PC-9 (cell line): Measurements from ENCODE around the gene ZNF300. TPM values are rescaled to one million over a fixed set of nuclear protein-coding genes. Genes with fewer than 3 reads are reported as not detected.

ENCODE experiments used
- BruUV-seq: library from RNA; stranded (reverse); fragments of 400-500 nt; replicated peaks from 2 replicates; lab custom pipeline; 2021; lab: Mats Ljungman, UMichigan
- CTCF ChIA-PET: fragments of 300-600 bp; sonication (Branson Sonifier 250); formaldehyde crosslinking; loops from one replicate; lab custom pipeline; 2022; ENCODE audit warnings: antibody characterized with exemption; lab: Charles Lee
- POLR2A ChIA-PET: fragments of 300-600 bp; sonication (Branson Sonifier 250); formaldehyde crosslinking; loops from one replicate; lab custom pipeline; 2022; ENCODE audit warnings: antibody characterized with exemption; ENCODE audit not compliant: unreplicated experiment; lab: Charles Lee
- DNase-seq, 2 experiments: peaks; one replicate each; pipeline versions ENCODE4 v3.0.0 to v3.0.0-alpha.2; 2015 to 2022; ENCODE audit warnings: mixed read lengths in 1 of 2
- H2AFZ ChIP-seq: fragments of 200-600 bp; sonication (generic); 2 replicates; pipeline ENCODE4 v1.8.1; 2017; ENCODE audit warnings: antibody characterized with exemption
- H3F3A ChIP-seq: fragments of 200-600 bp; sonication (generic); 2 replicates; pipeline ENCODE4 v1.8.1; 2017; ENCODE audit warnings: antibody characterized with exemption, mild to moderate bottlenecking, low read depth; ENCODE audit not compliant: insufficient read depth
- H3K27ac ChIP-seq: fragments of 200-600 bp; sonication (generic); 2 replicates; pipeline ENCODE4 v1.6.1; 2016; ENCODE audit warnings: mixed run types
- H3K27me3 ChIP-seq: fragments of 200-600 bp; sonication (generic); 2 replicates; pipeline ENCODE4 v1.6.1; 2016; ENCODE audit warnings: low read depth, mixed run types; ENCODE audit not compliant: insufficient read depth
- H3K36me3 ChIP-seq: fragments of 200-600 bp; sonication (generic); 2 replicates; pipeline ENCODE4 v1.6.1; 2016; ENCODE audit warnings: low read depth, mixed run types
- H3K4me1 ChIP-seq: fragments of 200-600 bp; sonication (generic); replicated peaks from 2 replicates; pipeline ENCODE4 v1.6.1; 2016; ENCODE audit warnings: mixed run types; ENCODE audit not compliant: insufficient read depth
- H3K4me2 ChIP-seq: fragments of 200-600 bp; sonication (generic); 2 replicates; pipeline ENCODE4 v1.6.1; 2017; ENCODE audit warnings: mixed run types
- H3K4me3 ChIP-seq: fragments of 200-600 bp; sonication (generic); 2 replicates; pipeline ENCODE4 v1.6.1; 2016; ENCODE audit warnings: mixed run types
- H3K79me2 ChIP-seq: fragments of 200-600 bp; sonication (generic); 2 replicates; pipeline ENCODE4 v1.6.1; 2017; ENCODE audit warnings: low read depth, mixed run types
- H3K9me2 ChIP-seq: fragments of 200-600 bp; sonication (generic); 2 replicates; pipeline ENCODE4 v1.8.1; 2017; ENCODE audit warnings: mild to moderate bottlenecking; ENCODE audit not compliant: insufficient read depth
- H3K9me3 ChIP-seq: fragments of 200-600 bp; sonication (generic); 2 replicates; pipeline ENCODE4 v1.8.1; 2016; ENCODE audit warnings: low read depth; ENCODE audit not compliant: insufficient read depth
- H4K20me1 ChIP-seq: fragments of 200-600 bp; sonication (generic); 2 replicates; pipeline ENCODE4 v1.8.1; 2017; ENCODE audit not compliant: insufficient read depth
- CTCF ChIP-seq: fragments of 200-600 bp; sonication (generic); conservative IDR thresholded peaks from 2 replicates; pipeline ENCODE4 v1.6.1; 2017; ENCODE audit warnings: mixed run types, antibody characterized with exemption, mild to moderate bottlenecking, moderate library complexity
- EZH2 ChIP-seq: fragments of 200-600 bp; sonication (generic); IDR thresholded peaks from 2 replicates; pipeline ENCODE4 v1.8.0; 2017; ENCODE audit warnings: antibody characterized with exemption, low read depth
- intact Hi-C: fragments of 100-400 bp; cut with micrococcal nuclease; formaldehyde crosslinking; loops from one replicate; pipeline ENCODE4 v1.10.0; 2022; ENCODE audit not compliant: unreplicated experiment
- total RNA-seq: library from RNA; stranded (reverse); gene quantifications from 2 replicates; pipeline ENCODE4 v1.2.3, GENCODE V29; 2021

ZNF300 gene
- total RNA-seq, 1 experiment from 2014 or later = 4.1 TPM

- POLR2A ChIA-PET = no interaction called here
- Histone ChIP-seq H4K20me1 (no peaks in the 10 kb centered on the region), H3F3A (no peaks in the 10 kb centered on the region), H3K27ac (no peak overlapping the region), H3K4me1 (no peaks in the 10 kb centered on the region), H2AFZ (no peak overlapping the region), H3K9me3 (peaks cover 25% of the 10 kb centered on the region), H3K9me2 (no peaks in the 10 kb centered on the region), H3K79me2 (no peaks in the 10 kb centered on the region), H3K27me3 (peaks cover 21% of the 10 kb centered on the region; the same call in 1 of the 2 replicates), H3K36me3 (no peaks in the 10 kb centered on the region), H3K4me3 (no peak overlapping the region), H3K4me2 (no peak overlapping the region)
- CTCF ChIA-PET = no interaction called here
- no peak for TF ChIP-seq EZH2
- no peak for TF ChIP-seq CTCF
- intact Hi-C loops = no loop called here
- BruUV-seq = no TSS peak
- DNase-seq = no peak
Measured at GRCh38 chr5:150918613-150919012, 13.8 kb upstream of the ZNF300 start.

- ChIA-PET POLR2A (no interaction called here), CTCF (no interaction called here)
- no peak overlapping the region for H3K27ac ChIP-seq
- H3K27me3 ChIP-seq = peaks cover 26% of the 10 kb centered on the region; the same call in 1 of the 2 replicates
- no peaks in the 10 kb centered on the region for H3K36me3 ChIP-seq
- DNase-seq = no peak
- no peak overlapping the region for H3K4me3 ChIP-seq
- intact Hi-C loops = no loop called here
- no peaks in the 10 kb centered on the region for H3K79me2 ChIP-seq
- H3K9me2 ChIP-seq = no peaks in the 10 kb centered on the region
- no peaks in the 10 kb centered on the region for H3F3A ChIP-seq
- H3K4me1 ChIP-seq = no peaks in the 10 kb centered on the region
- TF ChIP-seq CTCF (no peak), EZH2 (no peak)
- BruUV-seq = no TSS peak
- H4K20me1 ChIP-seq = no peaks in the 10 kb centered on the region
- peaks cover 24% of the 10 kb centered on the region for H3K9me3 ChIP-seq
- H3K4me2 ChIP-seq = no peak overlapping the region
- H2AFZ ChIP-seq = no peak overlapping the region
Measured at GRCh38 chr5:150912312-150912814, 7.6 kb upstream of the ZNF300 start.

- peaks cover 30% of the 10 kb centered on the region for H3K36me3 ChIP-seq
- no peaks in the 10 kb centered on the region for H3F3A ChIP-seq
- H4K20me1 ChIP-seq = no peaks in the 10 kb centered on the region
- H3K9me3 ChIP-seq = peaks cover 52% of the 10 kb centered on the region
- H3K4me1 ChIP-seq = 0 out of 2 replicates have a peak, but pooled peaks cover 6% of the 10 kb centered on the region
- H3K27ac ChIP-seq = peak overlapping the region; percentile 73; the same call in 1 of the 2 replicates
- no TSS peak for BruUV-seq
- TF ChIP-seq CTCF (no peak), EZH2 (no peak)
- H3K9me2 ChIP-seq = no peaks in the 10 kb centered on the region
- H3K4me3 ChIP-seq = peak overlapping the region; percentile 78
- intact Hi-C loops = no loop called here
- H3K79me2 ChIP-seq = no peaks in the 10 kb centered on the region
- ChIA-PET CTCF (no interaction called here), POLR2A (no interaction called here)
- H3K4me2 ChIP-seq = peak overlapping the region; percentile 88
- H3K27me3 ChIP-seq = no peaks in the 10 kb centered on the region
- H2AFZ ChIP-seq = peak overlapping the region; percentile 98
- no peak for DNase-seq
Measured at GRCh38 chr5:150905312-150905683, 518 bp upstream of the ZNF300 start.
